HG02884 (cell line): ENCODE results near the gene SERP2.

Experiments
- ATAC-seq: cut with Tn5 transposase; IDR thresholded peaks from one replicate; pipeline ENCODE4 v1.9.1; 2021; ENCODE audit warnings: mild to moderate bottlenecking, moderate library complexity; ENCODE audit not compliant: unreplicated experiment

The SERP2 gene

GRCh38 chr13:44432650-44433049, 59.0 kb downstream of the SERP2 start:
- no peak for ATAC-seq

DNA sequence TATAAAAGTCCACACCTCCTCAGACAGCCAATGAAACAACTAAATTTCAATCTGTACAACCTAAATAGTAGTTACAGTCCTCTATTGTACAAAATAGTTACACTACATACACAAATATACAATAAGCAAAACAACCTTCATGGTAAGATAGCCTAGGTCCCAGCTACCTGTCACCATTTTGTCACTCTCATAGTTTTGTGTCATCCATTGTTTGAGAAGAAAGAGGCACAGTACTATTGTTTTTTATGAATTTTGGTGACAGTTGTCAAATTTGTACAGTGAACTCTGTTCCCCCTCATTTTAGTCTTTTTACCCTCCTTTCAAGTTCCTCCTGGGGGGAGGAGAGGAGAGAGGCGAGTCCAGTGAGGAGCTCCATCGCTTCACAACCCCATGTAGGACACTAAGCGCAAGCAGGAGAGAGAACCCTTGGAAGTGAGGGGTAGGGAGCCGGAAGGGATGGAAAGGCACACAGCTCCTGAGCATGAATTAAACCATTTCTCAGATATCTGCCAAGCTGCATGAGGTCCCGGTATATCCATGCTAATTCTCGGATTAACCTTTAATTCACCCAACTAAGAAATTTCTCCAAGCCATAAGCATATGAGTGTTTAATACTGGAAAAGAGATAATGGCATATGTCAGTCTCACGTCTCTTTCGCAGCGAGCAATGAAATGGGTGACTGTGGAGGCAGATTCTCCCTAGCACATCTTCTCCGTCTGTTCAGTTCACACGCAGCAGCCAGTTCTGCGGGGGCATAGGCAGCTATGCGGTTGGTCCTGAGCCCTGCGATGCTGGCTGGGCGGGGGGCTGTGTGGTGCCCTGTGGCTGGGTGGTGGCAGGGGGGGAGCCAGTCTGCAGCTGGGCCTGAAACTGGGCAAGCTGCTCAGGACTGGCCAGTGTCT, 60.5 kb downstream of the SERP2 start:
- no peak for ATAC-seq

DNA sequence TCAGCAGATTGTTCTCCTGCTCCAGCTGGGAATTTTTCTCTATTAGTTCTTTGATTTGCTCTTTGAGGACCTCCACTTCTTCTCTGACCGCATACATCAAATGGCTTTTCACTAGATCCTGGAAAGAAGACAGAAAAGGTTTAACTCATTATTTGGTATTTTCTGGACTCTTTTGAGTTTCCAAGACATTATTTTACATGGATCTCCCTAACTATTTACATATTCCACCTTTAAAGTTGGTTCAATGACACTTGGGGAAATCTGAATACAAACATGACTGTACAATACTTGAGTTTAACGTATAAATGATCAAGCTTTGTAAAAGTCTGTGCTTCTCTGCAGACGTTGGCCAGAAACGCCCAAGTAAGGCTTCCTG, 61.1 kb downstream of the SERP2 start:
- ATAC-seq = no peak

DNA sequence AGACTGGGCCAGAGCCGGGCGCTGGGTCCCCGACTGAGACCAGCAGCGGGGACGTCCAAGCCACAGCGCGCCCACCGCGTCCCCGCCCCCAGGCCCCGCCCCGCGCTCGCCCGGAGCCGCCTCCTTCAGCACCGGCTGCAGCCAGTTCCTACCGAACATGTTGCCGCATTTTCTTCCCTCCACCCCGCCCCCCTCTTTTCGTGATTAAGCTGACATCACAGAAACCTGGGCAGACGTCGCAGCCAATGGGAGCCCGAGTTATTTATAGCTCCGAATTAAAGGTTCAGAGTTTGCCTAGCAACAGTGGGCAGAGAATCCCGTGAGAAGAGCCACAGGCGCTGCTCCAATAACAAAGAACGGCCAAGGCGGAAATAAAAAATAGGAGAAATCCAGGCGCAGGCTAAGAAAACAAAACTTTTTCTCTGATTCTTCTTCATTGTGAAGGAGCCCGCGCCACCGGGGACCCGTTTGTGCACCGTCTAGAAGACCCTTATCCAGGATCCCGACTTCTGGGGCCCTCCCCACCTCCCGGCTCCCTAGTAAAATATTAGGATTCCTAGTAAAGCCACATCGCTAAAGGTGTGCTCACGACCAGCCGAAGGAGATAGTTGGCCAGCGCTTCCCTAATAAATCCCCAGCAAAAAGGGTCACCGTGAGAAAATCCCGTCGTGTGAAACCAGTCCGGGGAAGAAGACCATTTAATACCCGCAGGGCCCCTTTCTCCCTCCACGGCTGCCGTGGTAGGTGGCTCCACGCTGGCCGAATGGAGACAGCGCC, 61.7 kb downstream of the SERP2 start:
- no peak for ATAC-seq

DNA sequence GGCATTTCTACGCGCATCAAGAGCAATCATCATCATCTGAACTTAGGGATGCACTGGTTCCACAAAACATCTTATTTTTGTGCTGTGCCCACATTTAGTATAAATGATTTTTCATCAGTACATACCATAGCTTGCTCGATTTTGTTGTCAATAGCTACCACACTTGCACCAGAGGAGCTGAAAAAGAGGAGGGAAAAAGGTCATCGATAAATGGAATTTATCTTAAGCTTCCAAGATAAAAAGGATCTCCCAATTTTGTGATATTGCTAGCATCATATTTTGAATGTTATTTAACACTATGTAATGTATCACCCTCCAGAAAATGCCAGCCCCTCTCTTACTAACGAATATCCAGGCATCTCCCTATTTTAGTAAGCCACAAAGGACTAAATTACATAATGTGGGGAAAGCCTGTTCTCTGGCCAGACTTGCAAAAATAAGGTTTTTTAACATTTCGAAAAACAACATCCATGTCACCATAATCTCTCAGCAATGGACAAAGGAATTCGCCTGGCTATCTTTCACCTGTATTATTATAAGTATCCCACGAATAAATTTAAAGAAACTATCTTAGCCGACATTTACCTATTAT, 62.4 kb downstream of the SERP2 start:
- ATAC-seq = no peak

DNA sequence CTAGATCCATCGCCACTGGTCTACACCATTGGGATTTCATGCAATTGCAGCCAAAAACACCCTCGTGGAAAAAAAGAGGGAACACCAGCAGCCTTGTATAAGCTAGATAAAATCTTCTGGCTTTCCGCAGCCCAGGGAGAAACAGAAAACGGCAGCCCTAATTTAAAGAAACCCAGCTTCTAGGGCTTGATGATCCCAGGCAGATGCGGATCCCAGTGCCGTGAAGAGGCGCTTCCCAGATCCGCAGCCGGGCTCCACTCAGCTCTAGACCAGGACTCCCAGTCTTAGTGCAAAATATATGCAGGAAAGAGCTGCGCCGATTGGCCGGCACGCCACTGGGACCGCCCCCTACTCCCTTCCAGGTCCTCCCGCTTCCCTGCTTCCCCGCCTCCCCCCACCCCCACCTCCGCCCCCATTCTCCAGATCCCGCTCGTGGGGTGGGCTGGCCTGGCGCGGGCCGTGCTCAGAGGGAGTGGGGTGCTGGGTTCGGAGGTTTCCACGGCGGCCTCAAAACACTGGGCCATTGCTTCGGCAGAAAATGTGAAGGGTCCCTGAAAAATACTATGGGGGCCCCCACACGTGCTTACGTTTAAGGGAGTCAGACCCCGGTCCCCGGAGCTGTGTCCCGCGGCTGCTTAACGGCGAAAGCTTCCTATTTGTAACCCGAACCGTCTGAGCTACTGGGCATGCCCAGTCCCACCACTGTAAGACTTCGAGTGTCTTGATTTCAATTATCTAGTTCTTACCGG, 63.1 kb downstream of the SERP2 start:
- ATAC-seq = no peak

- ATAC-seq = no peak
Observed at GRCh38 chr13:44437356-44438233, 64.0 kb downstream of the SERP2 start.

GRCh38 chr13:44438234-44438579, 64.6 kb downstream of the SERP2 start:
- ATAC-seq = no peak

GRCh38 chr13:44439452-44440024, 65.9 kb downstream of the SERP2 start:
- ATAC-seq = no peak

DNA sequence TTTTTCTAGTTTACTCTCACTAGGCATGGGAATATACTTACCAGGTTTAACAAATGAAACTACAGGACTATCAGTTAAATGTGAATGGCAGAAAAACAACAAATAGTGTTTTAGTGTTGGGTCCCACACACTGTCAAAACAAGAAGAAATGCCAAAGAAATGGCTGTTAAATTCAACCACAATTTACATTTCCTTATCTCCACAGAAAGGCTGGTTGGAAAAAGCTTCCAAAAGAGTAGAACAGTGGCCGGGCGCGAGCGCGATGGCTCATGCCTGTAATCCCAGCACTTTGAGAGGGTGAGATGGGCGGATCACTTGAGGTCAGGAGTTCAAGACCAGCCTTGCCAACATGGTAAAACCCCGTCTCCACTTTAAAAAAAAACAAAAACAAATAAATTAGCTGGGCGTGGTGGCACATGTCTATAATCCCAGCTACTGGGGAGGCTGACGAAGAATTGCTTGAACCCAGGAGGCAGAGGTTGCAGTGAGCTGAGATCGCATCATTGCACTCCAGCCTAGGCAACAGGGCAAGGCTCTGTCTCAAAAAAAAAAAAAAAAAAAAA, 66.5 kb downstream of the SERP2 start:
- ATAC-seq = no peak
